ENCODE measurements around the gene PKN2. TPM values are rescaled to one million over a fixed set of nuclear protein-coding genes. Genes with fewer than 3 reads are reported as not detected.

Gene PKN2
- total and polyA plus RNA-seq, 2 of the 4 experiments (the other 2 are of a cell fraction), result 12.7 to 22.2 TPM

DNA sequence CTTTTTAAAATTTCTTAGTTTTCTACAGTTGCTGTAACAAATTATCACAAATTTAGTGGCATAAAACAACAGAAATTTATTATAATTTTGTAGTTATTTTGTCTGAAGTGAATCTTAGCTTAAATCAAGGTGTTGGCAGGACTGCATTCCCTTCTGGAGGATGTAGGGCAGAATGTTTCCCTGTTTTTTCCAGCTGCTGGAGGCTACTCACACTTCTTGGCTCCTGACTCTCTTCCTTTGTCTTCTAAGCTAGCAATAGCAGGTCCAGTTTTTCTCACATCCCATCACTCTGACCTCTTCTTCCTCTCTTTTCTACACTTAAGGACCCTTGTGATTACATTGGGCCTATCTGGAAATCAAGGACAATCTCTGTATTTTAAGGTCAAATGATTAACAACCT lies 84.1 kb downstream of the PKN2 start:
- H3K4me2 ChIP-seq (ENCODE audit: low read depth, low read length), result no peak overlapping the region
- ChIA-PET POLR2A (ENCODE audit: unreplicated experiment) (no interaction called here), CTCF (no interaction called here)
- no peak overlapping the region for H3K4me3 ChIP-seq (ENCODE audit: insufficient read depth, low read depth, low read length)
- H3K14ac ChIP-seq (replicated peaks; ENCODE audit: low read depth, low read length), result no peak overlapping the region
- BruUV-seq (replicated peaks), result no TSS peak
- dilution Hi-C loops (cut with HindIII; ENCODE audit: low sequenced_read_pairs, unreplicated experiment), result no loop called here
- TF ChIP-seq RCOR1 (IDR thresholded peaks at IDR 0.05; ENCODE audit: insufficient replicate concordance, low read length) (no peak), RFX5 (IDR thresholded peaks at IDR 0.05; ENCODE audit: low read depth, low read length) (no peak), BHLHE40 (IDR thresholded peaks at IDR 0.05; ENCODE audit: low read depth, low read length) (no peak)
- no peak overlapping the region for H4K8ac ChIP-seq (ENCODE audit: low read depth in 2 of 2, low read length in 2 of 2)
- no peak overlapping the region for H3K23ac ChIP-seq (ENCODE audit: low read depth, low read length)
- no peak overlapping the region for H2AK9ac ChIP-seq (replicated peaks; ENCODE audit: low read depth, low read length, poor library complexity)
- no peak overlapping the region for H3K4ac ChIP-seq (ENCODE audit: low read depth, low read length)
- ATAC-seq (ENCODE audit: low read depth) (no peak), DNase-seq (no peak)
- H3K79me1 ChIP-seq (ENCODE audit: low read depth in 1 of 2, low read length in 2 of 2), result peaks cover 20 to 29% of the 10 kb centered on the region in 2 experiments
- H3K4me1 ChIP-seq (ENCODE audit: control insufficient read depth, insufficient read depth, low read length), result peaks cover 2% of the 10 kb centered on the region; the same call in 1 of the 2 replicates
- no peak overlapping the region for H2BK5ac ChIP-seq (ENCODE audit: low read depth, low read length, poor library complexity, severe bottlenecking)
- H4K91ac ChIP-seq (ENCODE audit: insufficient read depth, low read depth, low read length), result no peak overlapping the region
- no peak overlapping the region for H3K56ac ChIP-seq (ENCODE audit: extremely low read depth, insufficient read depth, low read length)
- H4K20me1 ChIP-seq (ENCODE audit: insufficient read depth, low read length), result peaks cover under 1% of the 10 kb centered on the region; the same call in 1 of the 2 replicates
- in situ Hi-C loops (cut with MboI; ENCODE audit: low sequenced_read_pairs), result no loop called here
- H3K9me1 ChIP-seq (ENCODE audit: insufficient read depth, low read length), result no peaks in the 10 kb centered on the region; the same call in 1 of the 2 replicates
- no peak overlapping the region for H2AK5ac ChIP-seq (ENCODE audit: low read depth, low read length)
- intact Hi-C loops (cut with micrococcal nuclease), result no loop called here
- no peak overlapping the region for H2BK120ac ChIP-seq (ENCODE audit: low read depth, low read length)
- H3K27me3 ChIP-seq (ENCODE audit: control insufficient read depth, insufficient read depth, low read length), result no peaks in the 10 kb centered on the region
- H4K5ac ChIP-seq (ENCODE audit: low read depth, low read length), result no peak overlapping the region
- H3K18ac ChIP-seq (ENCODE audit: low read depth, low read length), result no peak overlapping the region
- peaks cover 5% of the 10 kb centered on the region for H3K36me3 ChIP-seq (ENCODE audit: control insufficient read depth, insufficient read depth, low read length)
- H2AFZ ChIP-seq (replicated peaks; ENCODE audit: low read length, poor library complexity), result no peak overlapping the region
- no peak overlapping the region for H3K27ac ChIP-seq (ENCODE audit: insufficient read depth, low read length)
- H2BK15ac ChIP-seq (ENCODE audit: low read depth, low read length), result no peak overlapping the region
- no peak overlapping the region for H2BK20ac ChIP-seq (ENCODE audit: low read depth, low read length)
- H3K9me3 ChIP-seq (ENCODE audit: control insufficient read depth, insufficient read depth, low read length), result no peaks in the 10 kb centered on the region
- no peak overlapping the region for H3K9ac ChIP-seq (ENCODE audit: low read depth, low read length)
